Measurements from ENCODE around the gene GREB1.

The GREB1 gene

DNA sequence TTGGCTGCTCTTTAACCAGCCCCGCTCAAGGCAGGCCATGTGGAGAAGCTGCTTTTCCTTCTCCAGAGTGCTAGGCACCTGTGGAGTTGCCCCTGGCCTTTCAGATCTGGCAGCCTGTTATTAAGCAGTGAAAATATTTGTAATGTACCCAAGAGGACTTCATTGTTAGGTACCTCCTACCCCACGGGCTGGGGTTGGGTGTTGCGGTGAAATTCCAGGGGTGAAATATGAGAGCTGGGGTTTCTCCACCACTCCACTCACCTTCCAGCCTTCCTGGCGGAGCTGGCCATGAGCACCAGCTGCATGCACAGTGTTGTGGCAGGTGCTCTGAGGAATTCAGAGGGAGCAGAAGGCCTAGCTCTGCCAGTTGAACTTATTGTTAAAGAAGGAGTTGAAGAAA lies 97.0 kb downstream of the GREB1 start:
- Histone ChIP-seq H3K4me1 (ENCODE audit: control insufficient read depth, insufficient read depth, low read length) (no peaks in the 10 kb centered on the region), H3K9ac (ENCODE audit: low read depth, low read length) (no peak overlapping the region), H3K27me3 (ENCODE audit: control insufficient read depth, insufficient read depth, low read length) (no peaks in the 10 kb centered on the region), H3K4me3 (ENCODE audit: low read depth, low read length) (no peak overlapping the region), H3K9me3 (ENCODE audit: control insufficient read depth, insufficient read depth, low read length) (no peaks in the 10 kb centered on the region), H3K36me3 (ENCODE audit: control insufficient read depth, insufficient read depth, low read length) (peaks cover 27% of the 10 kb centered on the region)

- Histone ChIP-seq H3K4me3 (ENCODE audit: low read depth, low read length) (no peak overlapping the region), H3K27me3 (ENCODE audit: control insufficient read depth, insufficient read depth, low read length) (no peaks in the 10 kb centered on the region), H3K9ac (ENCODE audit: low read depth, low read length) (no peak overlapping the region), H3K4me1 (ENCODE audit: control insufficient read depth, insufficient read depth, low read length) (no peaks in the 10 kb centered on the region), H3K36me3 (ENCODE audit: control insufficient read depth, insufficient read depth, low read length) (peaks cover 25% of the 10 kb centered on the region), H3K9me3 (ENCODE audit: control insufficient read depth, insufficient read depth, low read length) (no peaks in the 10 kb centered on the region)
Observed at GRCh38 chr2:11631462-11631861, 97.6 kb downstream of the GREB1 start.

DNA sequence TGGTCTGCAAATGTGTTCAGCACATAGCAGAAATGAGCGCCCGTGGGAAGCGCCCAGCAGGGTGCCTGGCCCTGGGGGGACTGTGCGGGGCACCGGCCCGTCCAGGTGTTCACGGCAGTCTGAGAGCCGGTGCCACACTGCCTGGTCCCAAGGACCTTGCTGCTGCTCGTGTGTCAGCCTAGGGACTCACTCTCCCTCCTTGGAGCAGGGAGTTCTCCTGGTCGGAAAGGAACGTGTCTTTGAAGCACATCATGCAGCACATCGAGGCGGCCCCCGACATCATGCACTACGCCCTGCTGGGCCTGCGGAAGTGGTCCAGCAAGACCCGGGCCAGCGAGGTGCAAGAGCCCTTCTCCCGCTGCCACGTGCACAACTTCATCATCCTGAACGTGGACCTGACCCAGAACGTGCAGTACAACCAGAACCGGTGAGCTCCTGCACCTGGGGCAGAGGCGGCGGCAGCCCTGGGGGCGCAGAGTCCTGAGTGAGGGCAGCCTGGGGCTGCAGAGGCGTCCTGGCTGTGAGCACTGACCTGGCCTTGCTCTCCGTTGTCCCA lies 100.2 kb downstream of the GREB1 start:
- no peak overlapping the region for H3K9ac ChIP-seq (ENCODE audit: low read depth, low read length)
- no peaks in the 10 kb centered on the region for H3K9me3 ChIP-seq (ENCODE audit: control insufficient read depth, insufficient read depth, low read length)
- H3K27me3 ChIP-seq (ENCODE audit: control insufficient read depth, insufficient read depth, low read length) = no peaks in the 10 kb centered on the region
- H3K4me1 ChIP-seq (ENCODE audit: control insufficient read depth, insufficient read depth, low read length) = no peaks in the 10 kb centered on the region
- H3K36me3 ChIP-seq (ENCODE audit: control insufficient read depth, insufficient read depth, low read length) = peaks cover 16% of the 10 kb centered on the region
- H3K4me3 ChIP-seq (ENCODE audit: low read depth, low read length) = no peak overlapping the region

DNA sequence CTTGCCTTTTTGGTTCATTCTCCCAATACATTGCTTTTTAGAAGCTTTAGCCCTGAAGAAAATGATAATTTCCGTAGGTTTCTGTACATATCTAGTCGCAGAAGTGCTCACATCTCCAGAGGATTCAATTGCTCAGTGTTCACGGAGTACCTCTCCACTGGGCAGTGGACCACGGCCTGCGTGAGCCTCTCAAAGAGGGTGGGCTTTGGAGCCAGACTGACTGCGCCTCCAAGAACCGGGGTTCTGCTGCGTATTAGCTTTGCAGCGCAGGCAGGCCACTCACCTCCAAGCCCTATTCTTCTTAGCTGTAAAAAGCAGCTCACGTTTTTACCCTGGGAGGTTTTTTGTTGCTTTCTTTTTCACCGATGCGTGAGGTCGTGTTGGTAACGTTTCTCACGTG lies 100.7 kb downstream of the GREB1 start:
- H3K4me3 ChIP-seq (ENCODE audit: low read depth, low read length) = no peak overlapping the region
- H3K9me3 ChIP-seq (ENCODE audit: control insufficient read depth, insufficient read depth, low read length) = no peaks in the 10 kb centered on the region
- H3K27me3 ChIP-seq (ENCODE audit: control insufficient read depth, insufficient read depth, low read length) = no peaks in the 10 kb centered on the region
- H3K9ac ChIP-seq (ENCODE audit: low read depth, low read length) = no peak overlapping the region
- no peaks in the 10 kb centered on the region for H3K4me1 ChIP-seq (ENCODE audit: control insufficient read depth, insufficient read depth, low read length)
- H3K36me3 ChIP-seq (ENCODE audit: control insufficient read depth, insufficient read depth, low read length) = peaks cover 19% of the 10 kb centered on the region

GRCh38 chr2:11635141-11635540 lies 101.3 kb downstream of the GREB1 start:
- H3K36me3 ChIP-seq (ENCODE audit: control insufficient read depth, insufficient read depth, low read length) = peaks cover 15% of the 10 kb centered on the region
- H3K9me3 ChIP-seq (ENCODE audit: control insufficient read depth, insufficient read depth, low read length) = no peaks in the 10 kb centered on the region
- H3K27me3 ChIP-seq (ENCODE audit: control insufficient read depth, insufficient read depth, low read length) = no peaks in the 10 kb centered on the region
- H3K9ac ChIP-seq (ENCODE audit: low read depth, low read length) = no peak overlapping the region
- no peaks in the 10 kb centered on the region for H3K4me1 ChIP-seq (ENCODE audit: control insufficient read depth, insufficient read depth, low read length)
- no peak overlapping the region for H3K4me3 ChIP-seq (ENCODE audit: low read depth, low read length)

GRCh38 chr2:11636593-11637295 lies 102.9 kb downstream of the GREB1 start:
- H3K9me3 ChIP-seq (ENCODE audit: control insufficient read depth, insufficient read depth, low read length) = no peaks in the 10 kb centered on the region
- H3K4me1 ChIP-seq (ENCODE audit: control insufficient read depth, insufficient read depth, low read length) = no peaks in the 10 kb centered on the region
- peaks cover 14% of the 10 kb centered on the region for H3K36me3 ChIP-seq (ENCODE audit: control insufficient read depth, insufficient read depth, low read length)
- H3K4me3 ChIP-seq (ENCODE audit: low read depth, low read length) = no peak overlapping the region
- no peak overlapping the region for H3K9ac ChIP-seq (ENCODE audit: low read depth, low read length)
- no peaks in the 10 kb centered on the region for H3K27me3 ChIP-seq (ENCODE audit: control insufficient read depth, insufficient read depth, low read length)

GRCh38 chr2:11637546-11637945 lies 103.7 kb downstream of the GREB1 start:
- H3K27me3 ChIP-seq (ENCODE audit: control insufficient read depth, insufficient read depth, low read length) = no peaks in the 10 kb centered on the region
- H3K4me1 ChIP-seq (ENCODE audit: control insufficient read depth, insufficient read depth, low read length) = no peaks in the 10 kb centered on the region

DNA sequence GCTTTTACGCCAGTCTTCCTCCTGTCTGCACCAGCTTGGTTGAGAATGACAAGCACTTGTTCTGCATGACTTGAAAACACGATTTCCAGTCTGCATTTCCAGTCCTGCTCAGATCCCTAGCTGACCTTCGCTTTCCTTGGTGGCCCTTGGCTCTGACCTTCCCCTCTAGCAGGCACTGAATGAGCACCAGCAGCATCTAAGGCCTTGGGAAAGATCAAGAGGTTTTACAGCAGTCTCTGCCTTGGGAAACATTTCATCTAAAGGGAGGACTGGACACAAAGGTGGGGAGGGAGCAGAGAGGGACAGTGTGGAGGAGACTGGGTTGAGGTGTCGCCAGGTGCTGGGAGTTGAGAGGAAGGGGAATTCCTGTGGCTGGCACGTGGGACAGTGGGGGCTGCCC lies 105.7 kb downstream of the GREB1 start:
- no peaks in the 10 kb centered on the region for H3K9me3 ChIP-seq (ENCODE audit: control insufficient read depth, insufficient read depth, low read length)
- no peak overlapping the region for H3K9ac ChIP-seq (ENCODE audit: low read depth, low read length)
- no peaks in the 10 kb centered on the region for H3K4me1 ChIP-seq (ENCODE audit: control insufficient read depth, insufficient read depth, low read length)
- H3K36me3 ChIP-seq (ENCODE audit: control insufficient read depth, insufficient read depth, low read length) = peaks cover 16% of the 10 kb centered on the region
- no peak overlapping the region for H3K4me3 ChIP-seq (ENCODE audit: low read depth, low read length)
- no peaks in the 10 kb centered on the region for H3K27me3 ChIP-seq (ENCODE audit: control insufficient read depth, insufficient read depth, low read length)

More at GRCh38 chr2:11637546-11637945, 103.7 kb downstream of the GREB1 start:
- no peak overlapping the region for H3K9ac ChIP-seq (ENCODE audit: low read depth, low read length)
- H3K4me3 ChIP-seq (ENCODE audit: low read depth, low read length) = no peak overlapping the region
- H3K36me3 ChIP-seq (ENCODE audit: control insufficient read depth, insufficient read depth, low read length) = peaks cover 9% of the 10 kb centered on the region
- H3K9me3 ChIP-seq (ENCODE audit: control insufficient read depth, insufficient read depth, low read length) = no peaks in the 10 kb centered on the region

GRCh38 chr2:11640132-11640531 lies 106.3 kb downstream of the GREB1 start:
- H3K27me3 ChIP-seq (ENCODE audit: control insufficient read depth, insufficient read depth, low read length) = no peaks in the 10 kb centered on the region
- no peaks in the 10 kb centered on the region for H3K9me3 ChIP-seq (ENCODE audit: control insufficient read depth, insufficient read depth, low read length)
- H3K4me3 ChIP-seq (ENCODE audit: low read depth, low read length) = no peak overlapping the region
- H3K9ac ChIP-seq (ENCODE audit: low read depth, low read length) = no peak overlapping the region
- H3K36me3 ChIP-seq (ENCODE audit: control insufficient read depth, insufficient read depth, low read length) = peaks cover 16% of the 10 kb centered on the region
- no peaks in the 10 kb centered on the region for H3K4me1 ChIP-seq (ENCODE audit: control insufficient read depth, insufficient read depth, low read length)

GRCh38 chr2:11642972-11643371 lies 109.1 kb downstream of the GREB1 start:
- Histone ChIP-seq H3K9ac (ENCODE audit: low read depth, low read length) (no peak overlapping the region), H3K36me3 (ENCODE audit: control insufficient read depth, insufficient read depth, low read length) (peaks cover 10% of the 10 kb centered on the region), H3K27me3 (ENCODE audit: control insufficient read depth, insufficient read depth, low read length) (no peaks in the 10 kb centered on the region), H3K4me3 (ENCODE audit: low read depth, low read length) (no peak overlapping the region), H3K4me1 (ENCODE audit: control insufficient read depth, insufficient read depth, low read length) (no peaks in the 10 kb centered on the region), H3K9me3 (ENCODE audit: control insufficient read depth, insufficient read depth, low read length) (no peaks in the 10 kb centered on the region)

DNA sequence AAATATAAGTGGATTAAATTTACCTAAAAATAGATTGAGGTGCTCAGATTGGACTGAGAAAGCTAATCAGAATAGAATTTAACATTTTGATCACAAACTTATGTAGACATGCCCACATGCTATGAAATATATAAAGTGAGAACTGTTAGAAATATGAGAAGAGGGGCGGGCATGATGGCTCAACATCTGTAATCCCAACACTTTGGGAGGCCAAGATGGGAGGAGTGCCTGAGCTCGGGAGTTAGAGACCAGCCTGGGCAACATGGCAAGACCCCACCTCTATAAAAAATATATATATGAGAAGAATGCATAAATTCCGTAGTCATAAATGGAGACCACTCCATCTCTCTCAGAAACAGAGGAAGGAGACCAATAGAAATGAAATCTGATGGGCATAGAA lies 110.4 kb downstream of the GREB1 start:
- no peaks in the 10 kb centered on the region for H3K9me3 ChIP-seq (ENCODE audit: control insufficient read depth, insufficient read depth, low read length)
- no peaks in the 10 kb centered on the region for H3K4me1 ChIP-seq (ENCODE audit: control insufficient read depth, insufficient read depth, low read length)
- H3K9ac ChIP-seq (ENCODE audit: low read depth, low read length) = no peak overlapping the region
- peaks cover 10% of the 10 kb centered on the region for H3K36me3 ChIP-seq (ENCODE audit: control insufficient read depth, insufficient read depth, low read length)
- no peaks in the 10 kb centered on the region for H3K27me3 ChIP-seq (ENCODE audit: control insufficient read depth, insufficient read depth, low read length)
- H3K4me3 ChIP-seq (ENCODE audit: low read depth, low read length) = no peak overlapping the region

- H3K9me3 ChIP-seq (ENCODE audit: control insufficient read depth, insufficient read depth, low read length) = no peaks in the 10 kb centered on the region
- H3K36me3 ChIP-seq (ENCODE audit: control insufficient read depth, insufficient read depth, low read length) = peaks cover 6% of the 10 kb centered on the region
- H3K27me3 ChIP-seq (ENCODE audit: control insufficient read depth, insufficient read depth, low read length) = no peaks in the 10 kb centered on the region
- no peak overlapping the region for H3K4me3 ChIP-seq (ENCODE audit: low read depth, low read length)
- H3K4me1 ChIP-seq (ENCODE audit: control insufficient read depth, insufficient read depth, low read length) = no peaks in the 10 kb centered on the region
- no peak overlapping the region for H3K9ac ChIP-seq (ENCODE audit: low read depth, low read length)
Observed at GRCh38 chr2:11646530-11646929, 112.7 kb downstream of the GREB1 start.

All from iPS-15b (cell line).